ENCODE data around the gene DZANK1. TPM values are rescaled to one million over a fixed set of nuclear protein-coding genes. Genes with fewer than 3 reads are reported as not detected.

DZANK1 gene
- total and polyA plus RNA-seq, 9 of the 15 experiments (the other 6 are each of a cell fraction or from before 2014, with no cell fraction given), result 0.04 to 0.18 (median 0.11) TPM; not detected in 2

- TF ChIP-seq AFF4 (CRISPR knock-in tag; IDR thresholded peaks at IDR 0.05) (no peak), HMG20B (CRISPR knock-in tag; IDR thresholded peaks at IDR 0.05) (no peak), TRIM28 (IDR thresholded peaks at IDR 0.05) (peak; percentile 90), JUN (IDR thresholded peaks at IDR 0.05; ENCODE audit: borderline replicate concordance, low read depth, low read length) (no peak), JUN (CRISPR knock-in tag; IDR thresholded peaks at IDR 0.05; ENCODE audit: borderline replicate concordance) (no peak), TSC22D4 (tag; IDR thresholded peaks at IDR 0.05) (no peak), NCOA1 (IDR thresholded peaks at IDR 0.05; ENCODE audit: low read depth) (peak; percentile 47; the same call in 1 of the 2 replicates), DLX4 (CRISPR knock-in tag; IDR thresholded peaks at IDR 0.05) (no peak), ZFP30 (CRISPR knock-in tag; IDR thresholded peaks at IDR 0.05; ENCODE audit: borderline replicate concordance) (no peak), ZBTB40 (IDR thresholded peaks at IDR 0.05) (peak; percentile 57; the same call in 1 of the 2 replicates), ZBTB40 (CRISPR knock-in tag; IDR thresholded peaks at IDR 0.05) (no peak)
These were observed 30.1 kb upstream of the DZANK1 start, which contains the start of gene RBBP9 (continued) for GRCh38 chr20:18496740-18497592.
